Measurements from ENCODE around the gene IFITM10.
"Not testable (repeated sequence)": the region's sequence is repeated elsewhere in the genome, so short reads cannot be mapped to it uniquely, and the experiment has no call there.

IFITM10 gene

GRCh38 chr11:1772270-1773130, 22.1 kb upstream of the IFITM10 start:
- peak overlapping the region in 1 of 2 donors; percentile 2 for H3K4me3 Mint-ChIP-seq
- ATAC-seq (replicated peaks) (peak; percentile 41 to 63), DNase-seq (no peak)
- H3K9me3 Mint-ChIP-seq, result no peaks in the 10 kb centered on the region
- peaks cover 65 to 69% of the 10 kb centered on the region in 2 donors for H3K27me3 Mint-ChIP-seq
- no peaks in the 10 kb centered on the region for H3K36me3 Mint-ChIP-seq
- H3K27ac Mint-ChIP-seq, result no peak overlapping the region
- H3K4me1 Mint-ChIP-seq, result peaks cover 8% of the 10 kb centered on the region in 2 donors

GRCh38 chr11:1771700-1772099, 21.3 kb upstream of the IFITM10 start:
- H3K4me3 Mint-ChIP-seq, result no peak overlapping the region
- ATAC-seq (replicated peaks), result no peak
- no peaks in the 10 kb centered on the region for H3K9me3 Mint-ChIP-seq
- no peak for DNase-seq
- H3K27ac Mint-ChIP-seq, result no peak overlapping the region
- H3K4me1 Mint-ChIP-seq, result peaks cover 8% of the 10 kb centered on the region in 2 donors
- peaks cover 57 to 61% of the 10 kb centered on the region in 2 donors for H3K27me3 Mint-ChIP-seq
- no peaks in the 10 kb centered on the region for H3K36me3 Mint-ChIP-seq

- Mint-ChIP-seq H3K4me3 (no peak overlapping the region), H3K36me3 (no peaks in the 10 kb centered on the region), H3K4me1 (peaks cover 8% of the 10 kb centered on the region in 2 donors), H3K27me3 (peaks cover 55 to 57% of the 10 kb centered on the region in 2 donors), H3K27ac (no peak overlapping the region), H3K9me3 (no peaks in the 10 kb centered on the region)
- ATAC-seq (replicated peaks), result no peak
- no peak for DNase-seq
These were observed 20.9 kb upstream of the IFITM10 start for GRCh38 chr11:1771273-1771672.

- Mint-ChIP-seq H3K36me3 (no peaks in the 10 kb centered on the region), H3K27me3 (peaks cover 55 to 57% of the 10 kb centered on the region in 2 donors), H3K27ac (no peak overlapping the region), H3K9me3 (no peaks in the 10 kb centered on the region), H3K4me1 (peaks cover 8% of the 10 kb centered on the region in 2 donors), H3K4me3 (no peak overlapping the region)
- no peak for DNase-seq
- ATAC-seq (replicated peaks), result no peak
These were observed 20.1 kb upstream of the IFITM10 start for GRCh38 chr11:1770528-1770927.

- no peaks in the 10 kb centered on the region for H3K9me3 Mint-ChIP-seq
- peaks cover 8% of the 10 kb centered on the region in 2 donors for H3K4me1 Mint-ChIP-seq
- no peaks in the 10 kb centered on the region for H3K36me3 Mint-ChIP-seq
- H3K27me3 Mint-ChIP-seq, result peaks cover 54 to 56% of the 10 kb centered on the region in 2 donors
- ATAC-seq (replicated peaks) (no peak), DNase-seq (no peak)
- H3K27ac Mint-ChIP-seq, result no peak overlapping the region
- H3K4me3 Mint-ChIP-seq, result no peak overlapping the region
These were observed 19.7 kb upstream of the IFITM10 start for GRCh38 chr11:1770061-1770460.

GRCh38 chr11:1769304-1769936, 19.0 kb upstream of the IFITM10 start:
- not testable (repeated sequence) for ATAC-seq (replicated peaks); H3K36me3 Mint-ChIP-seq; DNase-seq; H3K27ac Mint-ChIP-seq; H3K9me3 Mint-ChIP-seq; H3K4me3 Mint-ChIP-seq
- peaks cover 47 to 50% of the 10 kb centered on the region in 2 donors for H3K27me3 Mint-ChIP-seq
- peaks cover 8 to 10% of the 10 kb centered on the region in 2 donors for H3K4me1 Mint-ChIP-seq

GRCh38 chr11:1768141-1768469, 17.7 kb upstream of the IFITM10 start:
- peaks cover 9 to 14% of the 10 kb centered on the region in 2 donors for H3K4me1 Mint-ChIP-seq
- H3K9me3 Mint-ChIP-seq, result no peaks in the 10 kb centered on the region
- H3K27ac Mint-ChIP-seq, result no peak overlapping the region
- DNase-seq (no peak), ATAC-seq (replicated peaks) (no peak)
- H3K36me3 Mint-ChIP-seq, result no peaks in the 10 kb centered on the region
- H3K4me3 Mint-ChIP-seq, result no peak overlapping the region
- peaks cover 36% of the 10 kb centered on the region in 2 donors for H3K27me3 Mint-ChIP-seq

- Mint-ChIP-seq H3K27me3 (peaks cover 32 to 34% of the 10 kb centered on the region in 2 donors), H3K4me3 (no peak overlapping the region), H3K9me3 (no peaks in the 10 kb centered on the region), H3K4me1 (peaks cover 11 to 18% of the 10 kb centered on the region in 2 donors), H3K27ac (no peak overlapping the region), H3K36me3 (no peaks in the 10 kb centered on the region)
- no peak for DNase-seq
- ATAC-seq (replicated peaks), result no peak
These were observed 17.2 kb upstream of the IFITM10 start for GRCh38 chr11:1767399-1768140.

GRCh38 chr11:1766719-1767398, 16.5 kb upstream of the IFITM10 start:
- peaks cover 9 to 18% of the 10 kb centered on the region in 2 donors for H3K4me1 Mint-ChIP-seq
- no peak overlapping the region for H3K27ac Mint-ChIP-seq
- no peaks in the 10 kb centered on the region for H3K36me3 Mint-ChIP-seq
- H3K27me3 Mint-ChIP-seq, result peaks cover 25 to 27% of the 10 kb centered on the region in 2 donors
- DNase-seq (no peak), ATAC-seq (replicated peaks) (no peak)
- no peak overlapping the region for H3K4me3 Mint-ChIP-seq
- H3K9me3 Mint-ChIP-seq, result no peaks in the 10 kb centered on the region

- DNase-seq (no peak), ATAC-seq (replicated peaks) (no peak)
- peaks cover 19 to 20% of the 10 kb centered on the region in 2 donors for H3K27me3 Mint-ChIP-seq
- H3K4me1 Mint-ChIP-seq, result peaks cover 10 to 24% of the 10 kb centered on the region in 2 donors
- no peak overlapping the region for H3K4me3 Mint-ChIP-seq
- no peaks in the 10 kb centered on the region for H3K36me3 Mint-ChIP-seq
- no peaks in the 10 kb centered on the region for H3K9me3 Mint-ChIP-seq
- peak overlapping the region; percentile 5 for H3K27ac Mint-ChIP-seq
These were observed 15.7 kb upstream of the IFITM10 start for GRCh38 chr11:1765871-1766718.

- H3K9me3 Mint-ChIP-seq, result no peaks in the 10 kb centered on the region
- peak; percentile 90 to 91 for ATAC-seq (replicated peaks)
- peaks cover 3 to 6% of the 10 kb centered on the region in 2 donors for H3K36me3 Mint-ChIP-seq
- peaks cover 0 to 5% of the 10 kb centered on the region in 2 donors for H3K27me3 Mint-ChIP-seq
- H3K27ac Mint-ChIP-seq, result peak within 1 kb of the TSS; percentile 96
- DNase-seq, result peak; percentile 77
- H3K4me3 Mint-ChIP-seq, result peak within 1 kb of the TSS; percentile 94 to 97
- H3K4me1 Mint-ChIP-seq, result peaks cover 10 to 32% of the 10 kb centered on the region in 2 donors
These were observed 13.6 kb upstream of the IFITM10 start, which contains the start of gene CTSD for GRCh38 chr11:1763796-1764661. CTSD (minus strand) TSS chr11:1763927; CDS start chr11:1763859, 68 bp downstream.

- peaks cover 8 to 13% of the 10 kb centered on the region in 2 donors for H3K36me3 Mint-ChIP-seq
- peak overlapping the region; percentile 61 to 97 for H3K4me3 Mint-ChIP-seq
- DNase-seq (no peak), ATAC-seq (replicated peaks) (peak; percentile 61)
- H3K9me3 Mint-ChIP-seq, result no peaks in the 10 kb centered on the region
- no peak overlapping the region for H3K27ac Mint-ChIP-seq
- H3K27me3 Mint-ChIP-seq, result no peaks in the 10 kb centered on the region
- peaks cover 14 to 39% of the 10 kb centered on the region in 2 donors for H3K4me1 Mint-ChIP-seq
These were observed 13.0 kb upstream of the IFITM10 start for GRCh38 chr11:1763336-1763795.
